ENCODE measurements around the gene PAN2.
"Not testable (repeated sequence)": the region's sequence is repeated elsewhere in the genome, so short reads cannot be mapped to it uniquely, and the experiment has no call there.

PAN2 gene

DNA sequence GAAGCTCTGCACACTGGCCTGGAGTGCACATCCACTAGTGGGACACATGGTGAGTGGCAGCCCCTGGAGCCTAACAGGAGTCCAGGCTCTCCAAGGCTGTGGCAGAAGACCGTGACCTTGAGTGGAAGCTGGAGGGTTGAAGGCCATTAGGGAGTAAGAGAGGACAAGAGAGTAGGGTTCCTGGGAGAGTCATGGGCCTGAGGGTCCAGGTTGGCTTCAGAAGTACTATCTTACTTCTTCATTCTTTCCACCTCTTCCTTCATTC, 5.3 kb upstream of the PAN2 start:
- DNase-seq: no peak

DNA sequence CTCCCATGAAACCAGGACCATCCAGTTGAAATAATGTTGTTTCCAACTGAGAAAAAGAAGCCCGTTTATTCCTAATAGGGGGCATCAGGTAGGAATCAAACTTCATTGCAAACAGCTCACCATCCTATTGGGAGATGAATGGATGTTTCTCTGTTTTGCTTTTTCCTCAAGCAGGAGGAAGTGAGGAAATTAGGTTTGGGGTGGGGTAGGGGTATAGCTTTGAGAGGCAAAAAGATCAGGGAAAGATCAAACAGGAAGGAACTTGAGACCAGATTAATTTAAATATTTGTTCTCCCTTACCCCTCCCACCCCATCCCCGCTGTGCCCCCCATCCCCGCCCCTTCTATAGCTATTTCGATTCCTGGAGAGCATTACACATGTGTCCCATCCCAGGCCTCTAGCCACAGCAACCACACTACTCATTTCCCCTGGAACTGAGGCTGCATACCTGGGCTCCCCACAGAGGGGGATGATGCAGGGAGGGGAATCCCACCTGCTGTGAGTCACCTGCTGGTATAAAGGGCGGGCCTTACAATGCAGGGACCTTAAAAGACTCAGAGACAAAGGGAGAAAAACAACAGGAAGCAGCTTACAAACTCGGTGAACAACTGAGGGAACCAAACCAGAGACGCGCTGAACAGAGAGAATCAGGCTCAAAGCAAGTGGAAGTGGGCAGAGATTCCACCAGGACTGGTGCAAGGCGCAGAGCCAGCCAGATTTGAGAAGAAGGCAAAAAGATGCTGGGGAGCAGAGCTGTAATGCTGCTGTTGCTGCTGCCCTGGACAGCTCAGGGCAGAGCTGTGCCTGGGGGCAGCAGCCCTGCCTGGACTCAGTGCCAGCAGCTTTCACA, 4.7 kb upstream of the PAN2 start, which contains the start of gene IL23A:
Gene IL23A, plus strand, starts transcription at position 577 of the 850 bp plus-strand sequence. Its CDS starts 161 bp downstream, at position 738.
- DNase-seq: no peak

DNA sequence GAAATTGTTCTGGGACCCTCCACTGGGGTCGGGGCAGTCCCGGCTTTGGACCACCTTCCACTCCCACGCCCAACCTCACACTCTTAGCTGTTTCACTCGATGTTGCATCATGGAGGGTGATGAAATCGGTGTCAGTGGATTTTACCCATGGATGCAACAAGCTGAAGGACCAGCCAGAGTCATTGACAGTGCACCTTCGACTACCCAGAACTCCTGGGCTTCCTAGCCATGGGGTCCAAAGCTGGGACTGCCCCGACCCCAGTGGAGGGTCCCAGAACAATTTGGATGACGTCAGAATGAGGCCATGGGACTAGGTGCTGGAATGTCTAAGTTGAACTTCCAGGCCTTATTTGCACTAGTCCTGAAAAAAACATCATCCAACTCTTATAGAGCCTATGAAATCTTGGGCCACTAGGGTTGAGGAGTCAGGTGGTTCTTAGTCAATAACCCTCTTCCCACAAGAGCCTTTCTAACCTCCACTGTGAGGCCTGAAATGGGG, 4.0 kb upstream of the PAN2 start:
- DNase-seq: no peak

DNA sequence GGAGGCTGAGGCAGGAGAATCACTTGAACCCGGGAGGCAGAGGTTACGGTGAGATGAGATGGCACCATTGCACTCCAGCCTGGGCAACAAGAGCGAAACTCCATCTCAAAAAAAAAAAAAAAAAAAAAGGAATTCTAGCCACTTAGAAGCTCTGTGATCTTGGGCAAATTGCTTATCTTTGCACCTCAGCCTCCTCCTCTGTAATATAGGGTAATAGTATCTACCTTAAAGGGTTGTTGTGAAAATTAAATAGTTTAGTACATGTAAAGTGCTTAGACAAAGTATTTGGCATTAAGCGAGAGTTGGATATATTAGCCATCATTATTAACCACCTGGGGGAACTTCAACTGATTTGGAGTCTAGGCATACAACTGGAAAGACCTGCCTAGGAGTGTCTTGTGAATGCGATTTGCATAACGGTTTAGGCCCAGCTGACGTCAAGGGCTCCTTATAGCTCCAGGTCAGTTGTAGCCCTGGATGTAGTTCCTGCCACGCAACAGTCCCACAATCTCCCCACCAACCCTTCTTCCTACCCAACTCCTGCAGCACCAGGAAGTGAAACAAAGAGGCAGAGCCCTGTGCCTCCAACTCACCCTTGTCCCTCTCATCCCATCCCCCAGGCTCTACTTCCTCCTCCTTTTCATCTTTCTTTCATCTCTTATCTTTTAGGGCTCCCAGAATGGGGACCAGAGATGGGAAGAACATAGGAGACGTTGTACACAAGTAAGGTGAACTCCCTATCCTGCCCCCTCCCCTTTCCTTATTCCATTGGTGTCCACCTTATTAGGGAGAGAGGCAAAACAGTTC, 2.8 kb upstream of the PAN2 start:
- DNase-seq: no peak

DNA sequence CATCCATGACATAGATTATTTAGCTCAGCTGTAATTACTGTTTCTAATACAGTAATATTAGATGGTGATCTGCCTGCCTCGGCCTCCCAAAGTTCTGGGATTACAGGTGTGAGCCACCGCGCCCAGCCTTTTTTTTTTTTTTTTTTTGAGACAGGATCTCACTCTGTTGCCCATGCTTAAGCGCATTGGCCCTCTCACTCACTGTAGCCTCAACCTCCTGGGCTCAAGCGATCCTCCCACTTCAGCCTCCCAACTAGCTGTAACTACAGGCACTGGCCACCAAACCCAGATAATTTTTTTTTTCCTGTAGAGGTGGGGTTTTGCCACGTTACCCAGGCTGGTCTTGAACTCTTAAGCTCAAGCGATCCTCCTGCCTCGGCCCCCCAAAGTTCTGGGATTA, 1.7 kb upstream of the PAN2 start:
- not testable (repeated sequence) for DNase-seq

DNA sequence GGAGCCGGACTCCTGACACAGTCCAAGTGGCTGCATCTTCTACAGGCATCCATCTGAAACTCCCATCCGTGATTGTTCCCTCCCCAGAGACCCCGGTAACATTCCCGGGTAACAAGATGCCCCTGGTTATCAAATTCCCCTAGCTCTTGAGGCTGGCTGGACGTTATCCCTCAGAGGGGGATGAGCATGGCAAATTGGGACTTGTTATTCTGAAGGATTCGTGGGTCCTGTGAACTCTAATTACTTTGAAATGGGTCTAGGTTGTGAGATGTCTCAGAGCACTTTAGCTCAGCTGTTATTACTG, 642 bp upstream of the PAN2 start:
- no peak for DNase-seq

DNA sequence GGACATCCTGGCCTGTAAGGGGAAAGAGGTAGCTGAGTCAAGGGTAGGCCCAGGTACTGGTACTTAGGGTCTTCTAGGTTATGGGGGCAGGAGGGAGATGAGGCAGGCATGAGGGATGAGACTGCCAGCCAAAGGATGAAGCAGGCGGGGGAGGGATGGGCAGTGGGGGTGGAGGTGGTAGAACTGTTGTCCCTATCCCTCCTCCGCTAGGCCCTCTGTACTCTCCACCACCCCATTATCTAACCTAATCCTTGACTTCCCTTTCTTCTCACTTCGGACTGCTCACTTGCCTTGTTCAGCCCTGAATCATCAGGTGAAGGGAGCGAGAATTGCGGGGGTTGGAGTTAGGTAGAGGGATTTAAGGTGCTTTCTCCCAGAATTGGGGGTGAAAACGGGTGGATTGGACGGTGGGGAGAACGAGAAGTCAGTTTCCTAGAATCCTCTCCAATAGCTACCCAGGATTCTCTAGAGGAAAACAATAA, 562 bp downstream of the PAN2 start:
- DNase-seq: no peak

DNA sequence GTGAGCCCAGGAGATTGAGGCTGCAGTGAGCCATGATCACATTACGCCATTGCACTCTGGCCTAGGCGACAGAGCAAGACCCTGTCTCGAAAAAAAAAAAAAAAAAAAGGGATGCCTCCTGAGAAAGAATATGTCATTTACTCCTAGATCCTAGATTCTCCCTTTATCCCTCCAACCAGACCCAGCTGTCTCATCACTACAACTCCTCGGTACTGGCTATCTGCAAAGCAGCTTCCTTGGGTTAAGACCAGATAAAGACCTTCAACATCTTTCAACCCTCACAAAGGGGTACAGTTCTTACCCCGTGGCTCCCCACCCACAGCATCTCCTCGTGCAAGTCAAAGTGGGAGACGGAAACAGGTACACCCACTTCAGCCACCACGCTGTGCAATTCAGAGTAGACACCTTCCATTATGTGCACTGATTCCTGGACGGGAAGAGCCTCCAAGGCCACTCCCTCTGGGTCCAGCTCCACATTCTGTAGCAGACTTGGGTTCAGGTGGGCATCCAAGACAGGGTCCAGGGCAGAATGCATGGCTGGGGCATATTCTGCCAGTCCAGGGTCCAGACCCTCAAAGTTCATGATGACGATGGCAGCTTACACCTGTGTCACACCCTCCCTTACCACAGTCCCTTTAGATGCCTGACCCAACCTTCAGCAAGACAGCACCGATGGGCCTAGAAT, 1.1 kb downstream of the PAN2 start:
- DNase-seq: no peak

DNA sequence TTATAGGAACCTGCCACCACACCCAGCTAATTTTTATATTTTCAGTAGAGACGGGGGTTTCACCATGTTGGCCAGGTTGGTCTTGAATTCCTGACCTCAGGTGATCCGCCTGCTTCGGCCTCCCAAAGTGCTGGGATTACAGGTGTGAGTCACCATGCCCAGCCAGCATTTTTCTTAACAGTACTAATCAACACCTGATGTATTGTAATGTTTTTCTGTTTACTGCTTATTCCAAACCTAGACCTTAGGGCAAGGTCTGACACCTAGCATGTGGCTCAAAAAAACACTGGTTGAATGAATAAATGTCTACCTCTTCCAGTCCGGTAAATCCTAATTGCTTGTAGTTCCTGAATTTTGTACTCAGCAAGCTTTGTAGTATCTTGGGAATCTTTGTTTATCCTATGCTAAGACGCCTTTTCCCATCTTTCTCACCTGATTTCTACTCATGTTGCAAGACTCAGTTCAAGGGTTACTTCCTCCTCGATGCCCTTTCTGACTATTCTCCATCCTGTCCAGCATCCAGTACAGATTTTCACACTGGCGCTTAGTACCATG, 2.8 kb downstream of the PAN2 start:
- DNase-seq: no peak

DNA sequence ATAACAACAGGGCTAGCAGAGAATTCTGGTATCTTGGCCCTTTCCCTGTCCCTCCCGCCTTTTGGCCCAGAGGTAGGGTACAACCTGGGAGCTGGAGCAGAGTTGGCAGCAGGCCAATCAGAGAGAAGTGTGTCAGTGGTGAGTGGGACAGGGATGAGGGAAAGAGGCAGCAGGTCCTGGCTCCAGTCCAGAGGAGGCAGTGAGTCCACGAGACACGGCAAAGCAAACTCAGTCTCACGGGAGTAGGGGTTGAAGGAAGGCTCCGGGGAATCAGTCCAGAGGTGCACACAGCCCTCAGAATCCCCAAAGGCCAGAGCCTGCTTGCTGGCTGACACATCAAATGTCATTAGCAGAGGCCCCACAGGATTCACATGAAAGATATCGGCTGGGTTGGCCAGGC, 7.3 kb downstream of the PAN2 start:
- DNase-seq: no peak

DNA sequence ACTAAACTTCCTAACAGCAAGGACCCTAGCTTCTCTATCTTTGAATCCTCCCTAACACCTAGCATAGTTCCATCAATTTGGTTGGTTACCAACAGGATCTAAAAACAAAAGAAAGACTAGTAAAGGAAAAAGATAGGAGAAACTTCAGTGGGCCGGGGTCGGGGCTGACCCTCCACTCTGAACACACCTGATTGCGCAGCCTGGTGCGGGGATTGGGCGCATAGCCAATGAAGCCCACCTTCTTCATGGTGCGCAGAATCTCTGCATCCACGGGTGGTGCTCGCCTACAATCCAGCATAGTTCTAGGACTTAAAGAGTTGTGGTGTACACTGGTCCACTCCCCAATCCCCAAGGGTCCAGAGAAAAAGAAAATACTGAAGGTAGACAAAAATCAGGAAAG, 7.7 kb downstream of the PAN2 start:
- no peak for DNase-seq

DNA sequence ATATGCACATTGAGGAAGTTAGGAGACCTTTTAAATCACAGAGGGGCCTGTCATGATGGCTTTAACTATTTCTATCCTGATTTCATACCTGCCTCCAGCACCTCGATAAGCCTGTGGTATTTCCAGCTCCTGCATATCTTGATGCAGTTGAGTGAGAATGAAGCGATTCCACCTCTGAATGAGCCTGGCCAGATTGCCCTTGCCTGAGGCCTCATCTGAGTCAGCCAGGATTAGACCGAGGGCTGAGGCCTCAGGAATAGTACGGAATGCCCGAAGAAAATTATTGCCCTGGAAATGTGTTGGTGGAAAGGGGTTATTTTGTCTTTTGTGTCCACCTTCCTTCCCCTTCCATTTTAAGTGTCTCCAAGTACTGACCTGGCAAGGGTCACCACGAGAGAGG, 9.6 kb downstream of the PAN2 start:
- no peak for DNase-seq

DNA sequence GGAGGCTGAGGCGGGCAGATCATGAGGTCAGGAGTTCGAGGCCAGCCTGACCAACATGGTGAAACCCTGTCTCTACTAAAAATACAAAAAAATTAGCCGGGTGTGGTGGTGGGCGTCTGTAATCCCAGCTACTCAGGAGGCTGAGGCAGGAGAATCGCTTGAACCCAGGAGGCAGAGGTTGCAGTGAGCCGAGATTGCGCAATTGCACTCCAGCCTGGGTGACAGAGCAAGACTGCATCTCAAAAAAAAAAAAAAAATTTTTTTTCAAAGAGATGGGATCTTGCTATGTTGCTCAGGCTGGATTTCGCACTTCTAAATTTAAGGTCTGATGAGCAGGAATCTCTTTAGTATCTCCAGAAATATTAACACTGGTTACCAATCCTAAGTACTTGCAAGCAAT, 12.2 kb downstream of the PAN2 start:
- DNase-seq: not testable (repeated sequence)

DNA sequence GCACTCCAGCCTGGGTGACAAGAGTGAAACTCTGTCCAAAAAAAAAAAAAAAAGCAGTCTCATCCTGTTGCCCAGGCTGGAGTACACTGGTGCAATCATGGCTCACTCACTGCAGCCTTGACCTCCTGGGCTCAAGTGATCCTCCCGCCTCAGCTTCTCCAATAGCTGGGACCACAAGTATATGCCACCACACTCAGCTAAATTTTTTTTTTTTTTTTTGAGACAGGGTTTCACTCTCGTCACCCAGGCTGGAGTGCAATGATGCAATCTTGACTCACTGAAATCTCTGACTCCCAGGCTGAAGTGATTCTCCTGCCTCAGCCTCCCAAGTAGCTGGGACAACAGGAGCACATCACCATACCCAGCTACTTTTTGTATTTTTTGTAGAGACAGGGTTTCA, 12.8 kb downstream of the PAN2 start:
- DNase-seq: no peak

DNA sequence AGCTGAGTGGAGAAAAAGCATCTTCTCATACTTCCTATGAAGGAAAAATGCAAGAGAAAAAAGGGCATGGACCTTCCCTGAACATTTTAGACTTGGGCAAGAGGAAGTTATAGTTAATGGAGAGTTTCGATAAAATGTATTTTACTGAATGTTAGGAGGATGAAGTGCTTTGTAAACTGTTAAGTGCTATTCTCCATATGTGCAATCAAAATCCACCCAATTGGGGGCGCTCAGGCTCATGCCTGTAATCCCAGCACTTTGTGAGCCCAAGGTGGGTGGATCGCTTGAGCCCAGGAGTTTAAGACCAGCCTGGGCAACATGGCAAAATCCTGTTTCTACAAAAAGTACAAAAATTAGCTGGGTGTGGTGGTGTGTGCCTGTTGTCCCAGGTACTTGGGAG, 16.1 kb downstream of the PAN2 start:
- DNase-seq: no peak

DNA sequence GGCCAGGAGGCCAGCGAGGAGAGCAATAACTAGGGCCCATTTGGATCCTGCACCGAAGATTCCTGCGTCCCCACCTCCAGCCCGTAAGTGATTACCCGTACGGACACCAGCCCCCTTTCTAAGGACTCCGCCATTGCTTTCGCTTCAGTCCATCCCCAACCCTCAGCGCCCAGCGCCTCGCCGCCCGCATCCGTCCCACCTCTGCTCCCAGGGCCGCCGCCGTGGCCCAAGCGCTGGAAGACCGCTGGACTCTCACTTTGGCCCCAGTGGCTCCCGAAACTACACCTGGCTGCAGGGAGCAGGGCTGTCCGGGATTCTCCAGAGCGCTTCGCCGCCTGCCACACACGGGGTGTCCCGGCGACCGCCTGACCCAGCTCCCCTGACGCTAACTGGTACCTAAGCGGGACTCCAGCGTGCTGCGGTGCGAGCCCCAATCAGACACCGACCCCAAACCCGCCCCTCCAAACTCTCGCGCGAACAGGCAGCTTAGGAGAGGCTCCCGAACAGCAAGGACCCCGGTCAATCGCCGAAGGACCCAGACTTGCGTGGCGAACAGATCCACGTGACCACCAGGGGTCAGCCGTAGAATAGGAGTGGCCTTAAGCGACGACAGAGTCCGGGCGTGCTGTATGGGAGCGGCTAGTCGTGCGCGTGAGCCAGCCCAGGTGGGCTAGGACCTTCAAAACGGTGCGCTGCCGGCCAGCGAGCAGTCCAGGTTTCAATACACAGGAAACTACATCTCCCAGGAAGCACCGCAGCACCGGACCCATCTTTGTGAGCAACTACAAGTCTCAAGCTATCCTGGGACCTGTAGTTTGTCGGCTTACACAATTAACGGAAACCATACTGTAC, 18.0 kb downstream of the PAN2 start, which contains the start of gene CNPY2:
Gene CNPY2, minus strand, starts transcription at position 367 of the 852 bp plus-strand sequence. CDS start 771 bp downstream, outside the sequence.
- peak; percentile 80 for DNase-seq

DNA sequence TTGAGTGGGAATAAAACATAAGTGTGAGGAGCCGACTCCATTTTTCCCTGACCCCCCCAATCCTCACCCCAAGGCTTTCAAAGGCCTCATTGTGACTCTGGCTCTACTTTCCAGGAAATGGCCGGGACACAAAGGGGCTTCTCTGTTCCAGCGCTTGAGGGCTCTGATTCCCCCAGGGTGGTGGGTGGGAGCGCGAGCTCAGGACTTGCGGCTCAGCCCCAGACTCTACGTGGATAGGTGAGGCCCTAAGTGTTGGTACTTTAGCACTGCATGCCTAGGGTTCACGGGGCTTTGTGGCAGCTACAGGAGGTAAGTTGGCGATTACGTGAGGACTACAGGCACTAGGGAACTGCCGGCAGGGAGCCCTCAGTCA, 18.6 kb downstream of the PAN2 start:
- DNase-seq: no peak

DNA sequence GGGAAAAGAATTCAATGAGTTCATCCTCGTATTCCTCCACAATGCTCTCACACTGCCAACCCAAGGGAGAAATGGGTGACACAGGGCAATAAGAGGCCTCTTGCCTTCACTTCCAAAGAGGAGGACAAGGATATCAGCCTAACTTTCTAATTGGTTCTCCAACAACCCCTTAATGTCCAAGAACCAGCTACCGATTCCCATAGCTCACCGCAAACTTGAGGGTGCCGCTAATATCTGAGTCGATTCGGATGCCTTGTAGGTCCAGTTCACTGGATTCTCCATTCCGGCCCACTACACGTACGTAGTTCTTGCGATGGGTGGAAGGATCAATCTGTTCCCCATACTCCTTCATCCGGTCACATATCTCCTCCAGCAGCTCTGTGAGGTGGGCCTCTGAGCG, 22.8 kb downstream of the PAN2 start:
- DNase-seq: no peak

DNA sequence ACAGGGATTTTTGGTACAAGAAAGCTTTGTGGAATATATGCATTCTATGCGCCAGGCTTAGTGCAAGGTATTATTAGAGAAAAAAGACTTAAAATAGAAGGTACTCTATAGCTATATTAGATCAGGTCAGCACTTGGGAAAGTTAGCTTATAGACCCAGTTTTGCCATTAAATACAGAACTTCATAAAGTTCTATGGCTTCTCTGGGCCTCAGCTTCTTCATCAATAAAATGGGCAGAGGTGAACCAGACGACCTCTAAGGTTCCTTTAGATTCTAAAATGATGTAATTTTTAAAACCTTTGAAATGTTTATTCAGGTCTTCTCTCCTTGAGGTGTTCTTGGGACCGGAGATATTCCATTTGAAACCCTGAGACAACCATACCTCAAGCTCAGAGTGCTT, 25.1 kb downstream of the PAN2 start:
- DNase-seq: no peak

DNA sequence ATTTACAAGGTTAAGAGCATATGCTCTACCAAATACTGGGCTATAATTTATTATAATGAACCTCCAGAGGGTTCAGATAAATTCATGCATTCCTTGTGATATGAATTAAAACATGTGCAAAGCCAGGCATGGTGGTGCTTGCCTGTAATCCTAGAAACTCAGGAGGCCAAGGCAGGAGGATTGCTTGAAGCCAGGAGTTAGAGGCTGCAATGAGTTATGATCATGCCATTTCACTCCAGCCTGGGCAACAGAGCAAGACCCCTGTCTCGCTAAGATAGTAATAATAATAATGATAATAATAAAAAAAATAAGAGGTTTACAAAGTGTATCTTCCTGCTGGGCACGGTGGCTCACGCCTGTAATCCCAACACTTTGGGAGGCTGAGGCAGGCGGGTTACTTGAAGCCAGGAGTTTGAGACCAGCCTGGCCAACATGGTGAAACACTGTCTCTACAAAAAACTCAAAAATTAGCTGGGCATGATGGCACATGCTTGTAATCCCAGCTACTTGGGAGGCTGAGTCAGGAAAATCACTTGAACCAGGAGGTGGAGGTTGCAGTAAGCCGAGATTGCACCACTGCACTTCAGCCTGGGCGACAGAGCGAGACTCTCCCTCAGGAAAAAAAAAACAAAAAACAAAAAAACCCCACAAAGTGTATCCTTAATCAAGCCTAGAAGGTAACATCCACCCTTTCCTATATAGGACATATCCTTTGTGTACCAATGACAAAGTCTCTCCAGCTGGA, 26.4 kb downstream of the PAN2 start:
- no peak for DNase-seq

DNA sequence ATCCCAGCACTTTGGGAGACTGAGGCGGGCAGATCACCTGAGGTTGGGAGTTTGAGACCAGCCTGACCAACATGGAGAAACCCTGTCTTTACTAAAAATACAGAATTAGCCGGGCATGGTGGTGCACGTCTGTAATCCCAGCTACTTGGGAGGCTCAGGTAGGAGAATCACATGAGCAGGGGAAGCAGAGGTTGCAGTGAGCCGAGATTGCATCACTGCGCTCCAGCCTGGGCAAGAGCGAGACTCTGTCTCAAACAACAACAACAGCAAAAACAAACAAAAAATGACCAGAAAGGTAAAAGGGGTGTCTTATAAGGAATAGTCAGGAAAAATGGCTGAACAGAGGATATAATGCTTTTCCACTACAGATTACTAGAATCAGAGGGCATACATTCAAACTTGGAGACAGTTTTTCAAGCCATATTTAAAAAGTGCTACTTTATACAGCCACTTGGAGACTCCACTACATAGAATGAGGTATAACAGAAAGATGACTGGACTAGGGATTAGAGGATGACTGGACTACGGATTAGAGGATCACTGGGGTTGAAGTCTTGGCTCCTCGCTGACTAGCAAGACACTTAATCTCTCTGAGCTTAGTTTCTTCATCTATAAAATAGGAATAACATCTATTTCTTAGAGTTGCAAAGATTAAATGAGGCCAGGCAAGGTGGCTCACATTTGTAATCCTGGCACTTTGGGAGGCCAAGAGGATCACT, 28.8 kb downstream of the PAN2 start:
- DNase-seq: no peak

Measured in activated gamma-delta T cell (primary cell).